Measurements from ENCODE around the gene PTPRM.

The PTPRM gene

DNA sequence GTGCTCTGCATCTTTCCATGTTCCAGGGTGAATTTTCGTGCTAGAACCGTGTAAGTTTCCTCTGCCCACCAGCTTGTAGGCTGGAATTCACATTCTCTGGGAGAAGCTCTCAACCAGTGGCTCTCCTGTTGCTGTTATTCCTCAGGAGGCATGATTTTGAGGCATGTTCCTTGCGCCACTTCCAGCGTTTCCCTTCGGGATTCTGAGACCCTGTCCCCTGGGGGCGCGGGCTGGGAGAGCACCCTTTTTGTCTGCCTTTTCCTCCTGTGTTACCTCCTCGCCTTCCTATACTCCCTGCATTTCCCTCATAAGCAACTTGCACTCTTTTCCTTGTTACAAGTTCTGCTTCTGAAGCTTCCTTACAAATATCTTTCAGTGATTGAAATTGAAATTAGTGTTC lies 156.4 kb downstream of the PTPRM start:
- Histone ChIP-seq H3K36me3 (ENCODE audit: control insufficient read depth in 2 of 2, insufficient read depth in 1 of 2, low read length in 2 of 2) (no peaks in the 10 kb centered on the region), H3K4me3 (ENCODE audit: low read depth, low read length) (no peak overlapping the region), H3K9me3 (ENCODE audit: control insufficient read depth, insufficient read depth, low read depth, low read length) (no peaks in the 10 kb centered on the region), H3K4me1 (ENCODE audit: control insufficient read depth, insufficient read depth, low read length) (peaks cover 8% of the 10 kb centered on the region; the same call in 1 of the 2 replicates), H3K27ac (ENCODE audit: extremely low read depth, low read depth, low read length) (no peak overlapping the region)
- TF ChIP-seq KLF10 (tag by site-specific recombination; IDR thresholded peaks at IDR 0.05) (no peak), ZNF23 (tag by site-specific recombination; IDR thresholded peaks at IDR 0.05; ENCODE audit: borderline replicate concordance) (no peak), ZNF776 (tag by site-specific recombination; IDR thresholded peaks at IDR 0.05; ENCODE audit: borderline replicate concordance) (no peak), KLF7 (tag by site-specific recombination; IDR thresholded peaks at IDR 0.05; ENCODE audit: borderline replicate concordance) (no peak), BCL11B (tag by site-specific recombination; IDR thresholded peaks at IDR 0.05; ENCODE audit: low read depth) (no peak), SCRT1 (tag by site-specific recombination; IDR thresholded peaks at IDR 0.05; ENCODE audit: borderline replicate concordance) (peak; percentile 28; the same call in 1 of the 2 replicates)
- ChIA-PET POLR2A (no interaction called here), CTCF (interaction anchor here (0.6 kb wide), 2 partner anchors 8 to 23 kb away, joined by 3 read pairs; no protein-coding TSS in a partner anchor)

DNA sequence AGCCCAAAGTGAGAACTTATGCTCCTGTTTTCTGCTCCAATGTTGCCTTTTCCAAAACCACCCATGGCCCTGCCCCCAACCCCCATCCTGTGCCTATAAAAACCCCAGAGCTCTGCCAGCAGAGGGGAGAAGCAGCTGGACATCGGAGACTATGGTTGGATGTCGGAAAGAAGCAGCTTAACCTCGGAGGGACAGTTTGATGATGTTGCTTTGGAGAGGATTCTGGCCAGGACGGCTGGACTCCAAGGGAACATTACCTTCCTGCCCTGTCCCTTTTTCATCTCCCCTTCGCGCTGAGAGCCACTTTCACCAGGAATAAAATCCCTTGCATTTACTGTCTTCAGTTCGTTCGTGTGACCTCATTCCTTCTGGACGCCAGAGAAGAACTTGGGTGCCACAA lies 158.4 kb downstream of the PTPRM start:
- ChIA-PET POLR2A (no interaction called here), CTCF (no interaction called here)

DNA sequence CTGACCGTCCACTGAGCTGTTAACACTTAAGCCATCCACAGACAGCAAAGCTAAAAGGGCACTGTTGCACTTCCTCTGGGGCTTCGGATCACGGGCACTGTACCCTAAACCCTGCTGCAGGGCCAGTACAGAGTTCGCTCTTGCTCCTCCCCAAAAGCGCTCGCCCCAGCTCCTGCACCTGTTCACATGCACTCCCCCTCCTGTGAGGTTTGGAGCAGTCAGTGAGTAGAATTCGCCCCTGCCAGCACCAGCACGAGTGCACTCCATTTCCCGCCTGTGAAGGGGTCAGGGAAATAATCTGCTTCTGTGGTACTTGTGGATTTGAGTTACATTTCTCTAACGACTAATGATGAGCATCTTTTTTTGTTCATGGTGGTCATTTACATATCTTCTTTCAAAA lies 158.8 kb downstream of the PTPRM start:
- peaks cover 11% of the 10 kb centered on the region; the same call in 1 of the 2 replicates for H3K4me1 ChIP-seq (ENCODE audit: control insufficient read depth, insufficient read depth, low read length)
- CTCF ChIA-PET = no interaction called here
- POLR2A ChIA-PET = no interaction called here
- H3K27ac ChIP-seq (ENCODE audit: extremely low read depth, low read depth, low read length) = no peak overlapping the region
- no peaks in the 10 kb centered on the region for H3K9me3 ChIP-seq (ENCODE audit: control insufficient read depth, insufficient read depth, low read depth, low read length)
- TF ChIP-seq ZNF747 (tag by site-specific recombination; IDR thresholded peaks at IDR 0.05) (no peak), FEZF1 (tag by site-specific recombination; IDR thresholded peaks at IDR 0.05) (no peak), ZNF146 (tag by site-specific recombination; IDR thresholded peaks at IDR 0.05) (no peak), EGR2 (tag by site-specific recombination; IDR thresholded peaks at IDR 0.05; ENCODE audit: low read depth) (no peak), YY2 (tag by site-specific recombination; IDR thresholded peaks at IDR 0.05) (no peak), ZNF175 (tag by site-specific recombination; IDR thresholded peaks at IDR 0.05) (no peak), ZBTB21 (tag by site-specific recombination; IDR thresholded peaks at IDR 0.05) (no peak), ZNF292 (tag by site-specific recombination; IDR thresholded peaks at IDR 0.05; ENCODE audit: borderline replicate concordance, low read depth) (no peak), ZNF791 (tag by site-specific recombination; IDR thresholded peaks at IDR 0.05) (no peak), ZNF548 (tag by site-specific recombination; IDR thresholded peaks at IDR 0.05) (no peak), ZNF701 (tag by site-specific recombination; IDR thresholded peaks at IDR 0.05) (no peak), KLF7 (tag by site-specific recombination; IDR thresholded peaks at IDR 0.05; ENCODE audit: borderline replicate concordance) (no peak), ZNF501 (tag by site-specific recombination; IDR thresholded peaks at IDR 0.05) (no peak), ZFP37 (tag by site-specific recombination; IDR thresholded peaks at IDR 0.05) (no peak), ZNF658 (tag by site-specific recombination; IDR thresholded peaks at IDR 0.05) (no peak)
- TF ChIP-seq, protein P1, sequence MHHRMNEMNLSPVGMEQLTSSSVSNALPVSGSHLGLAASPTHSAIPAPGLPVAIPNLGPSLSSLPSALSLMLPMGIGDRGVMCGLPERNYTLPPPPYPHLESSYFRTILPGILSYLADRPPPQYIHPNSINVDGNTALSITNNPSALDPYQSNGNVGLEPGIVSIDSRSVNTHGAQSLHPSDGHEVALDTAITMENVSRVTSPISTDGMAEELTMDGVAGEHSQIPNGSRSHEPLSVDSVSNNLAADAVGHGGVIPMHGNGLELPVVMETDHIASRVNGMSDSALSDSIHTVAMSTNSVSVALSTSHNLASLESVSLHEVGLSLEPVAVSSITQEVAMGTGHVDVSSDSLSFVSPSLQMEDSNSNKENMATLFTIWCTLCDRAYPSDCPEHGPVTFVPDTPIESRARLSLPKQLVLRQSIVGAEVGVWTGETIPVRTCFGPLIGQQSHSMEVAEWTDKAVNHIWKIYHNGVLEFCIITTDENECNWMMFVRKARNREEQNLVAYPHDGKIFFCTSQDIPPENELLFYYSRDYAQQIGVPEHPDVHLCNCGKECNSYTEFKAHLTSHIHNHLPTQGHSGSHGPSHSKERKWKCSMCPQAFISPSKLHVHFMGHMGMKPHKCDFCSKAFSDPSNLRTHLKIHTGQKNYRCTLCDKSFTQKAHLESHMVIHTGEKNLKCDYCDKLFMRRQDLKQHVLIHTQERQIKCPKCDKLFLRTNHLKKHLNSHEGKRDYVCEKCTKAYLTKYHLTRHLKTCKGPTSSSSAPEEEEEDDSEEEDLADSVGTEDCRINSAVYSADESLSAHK (tag by site-specific recombination; IDR thresholded peaks at IDR 0.05) = no peak
- TF ChIP-seq, protein P2, sequence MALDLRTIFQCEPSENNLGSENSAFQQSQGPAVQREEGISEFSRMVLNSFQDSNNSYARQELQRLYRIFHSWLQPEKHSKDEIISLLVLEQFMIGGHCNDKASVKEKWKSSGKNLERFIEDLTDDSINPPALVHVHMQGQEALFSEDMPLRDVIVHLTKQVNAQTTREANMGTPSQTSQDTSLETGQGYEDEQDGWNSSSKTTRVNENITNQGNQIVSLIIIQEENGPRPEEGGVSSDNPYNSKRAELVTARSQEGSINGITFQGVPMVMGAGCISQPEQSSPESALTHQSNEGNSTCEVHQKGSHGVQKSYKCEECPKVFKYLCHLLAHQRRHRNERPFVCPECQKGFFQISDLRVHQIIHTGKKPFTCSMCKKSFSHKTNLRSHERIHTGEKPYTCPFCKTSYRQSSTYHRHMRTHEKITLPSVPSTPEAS (tag by site-specific recombination; IDR thresholded peaks at IDR 0.05) = no peak
- TF ChIP-seq, protein P3, sequence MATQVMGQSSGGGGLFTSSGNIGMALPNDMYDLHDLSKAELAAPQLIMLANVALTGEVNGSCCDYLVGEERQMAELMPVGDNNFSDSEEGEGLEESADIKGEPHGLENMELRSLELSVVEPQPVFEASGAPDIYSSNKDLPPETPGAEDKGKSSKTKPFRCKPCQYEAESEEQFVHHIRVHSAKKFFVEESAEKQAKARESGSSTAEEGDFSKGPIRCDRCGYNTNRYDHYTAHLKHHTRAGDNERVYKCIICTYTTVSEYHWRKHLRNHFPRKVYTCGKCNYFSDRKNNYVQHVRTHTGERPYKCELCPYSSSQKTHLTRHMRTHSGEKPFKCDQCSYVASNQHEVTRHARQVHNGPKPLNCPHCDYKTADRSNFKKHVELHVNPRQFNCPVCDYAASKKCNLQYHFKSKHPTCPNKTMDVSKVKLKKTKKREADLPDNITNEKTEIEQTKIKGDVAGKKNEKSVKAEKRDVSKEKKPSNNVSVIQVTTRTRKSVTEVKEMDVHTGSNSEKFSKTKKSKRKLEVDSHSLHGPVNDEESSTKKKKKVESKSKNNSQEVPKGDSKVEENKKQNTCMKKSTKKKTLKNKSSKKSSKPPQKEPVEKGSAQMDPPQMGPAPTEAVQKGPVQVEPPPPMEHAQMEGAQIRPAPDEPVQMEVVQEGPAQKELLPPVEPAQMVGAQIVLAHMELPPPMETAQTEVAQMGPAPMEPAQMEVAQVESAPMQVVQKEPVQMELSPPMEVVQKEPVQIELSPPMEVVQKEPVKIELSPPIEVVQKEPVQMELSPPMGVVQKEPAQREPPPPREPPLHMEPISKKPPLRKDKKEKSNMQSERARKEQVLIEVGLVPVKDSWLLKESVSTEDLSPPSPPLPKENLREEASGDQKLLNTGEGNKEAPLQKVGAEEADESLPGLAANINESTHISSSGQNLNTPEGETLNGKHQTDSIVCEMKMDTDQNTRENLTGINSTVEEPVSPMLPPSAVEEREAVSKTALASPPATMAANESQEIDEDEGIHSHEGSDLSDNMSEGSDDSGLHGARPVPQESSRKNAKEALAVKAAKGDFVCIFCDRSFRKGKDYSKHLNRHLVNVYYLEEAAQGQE (tag by site-specific recombination; IDR thresholded peaks at IDR 0.05) = no peak
- no peak overlapping the region for H3K4me3 ChIP-seq (ENCODE audit: low read depth, low read length)
- H3K36me3 ChIP-seq (ENCODE audit: control insufficient read depth in 2 of 2, insufficient read depth in 1 of 2, low read length in 2 of 2) = no peaks in the 10 kb centered on the region

More for the DNA sequence above, 158.4 kb downstream of the PTPRM start:
- TF ChIP-seq ZFP3 (tag by site-specific recombination; IDR thresholded peaks at IDR 0.05; ENCODE audit: low read depth) (no peak), ZNF843 (tag by site-specific recombination; IDR thresholded peaks at IDR 0.05) (no peak)
- TF ChIP-seq, protein P4, sequence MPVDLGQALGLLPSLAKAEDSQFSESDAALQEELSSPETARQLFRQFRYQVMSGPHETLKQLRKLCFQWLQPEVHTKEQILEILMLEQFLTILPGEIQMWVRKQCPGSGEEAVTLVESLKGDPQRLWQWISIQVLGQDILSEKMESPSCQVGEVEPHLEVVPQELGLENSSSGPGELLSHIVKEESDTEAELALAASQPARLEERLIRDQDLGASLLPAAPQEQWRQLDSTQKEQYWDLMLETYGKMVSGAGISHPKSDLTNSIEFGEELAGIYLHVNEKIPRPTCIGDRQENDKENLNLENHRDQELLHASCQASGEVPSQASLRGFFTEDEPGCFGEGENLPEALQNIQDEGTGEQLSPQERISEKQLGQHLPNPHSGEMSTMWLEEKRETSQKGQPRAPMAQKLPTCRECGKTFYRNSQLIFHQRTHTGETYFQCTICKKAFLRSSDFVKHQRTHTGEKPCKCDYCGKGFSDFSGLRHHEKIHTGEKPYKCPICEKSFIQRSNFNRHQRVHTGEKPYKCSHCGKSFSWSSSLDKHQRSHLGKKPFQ (tag by site-specific recombination; IDR thresholded peaks at IDR 0.05) = no peak
- Histone ChIP-seq H3K4me3 (ENCODE audit: low read depth, low read length) (no peak overlapping the region), H3K4me1 (ENCODE audit: control insufficient read depth, insufficient read depth, low read length) (peaks cover 11% of the 10 kb centered on the region; the same call in 1 of the 2 replicates), H3K9me3 (ENCODE audit: control insufficient read depth, insufficient read depth, low read depth, low read length) (no peaks in the 10 kb centered on the region), H3K36me3 (ENCODE audit: control insufficient read depth in 2 of 2, insufficient read depth in 1 of 2, low read length in 2 of 2) (no peaks in the 10 kb centered on the region), H3K27ac (ENCODE audit: extremely low read depth, low read depth, low read length) (no peak overlapping the region)

Data from HEK293 (cell line).